ENCODE data around the gene SEPTIN14. TPM values are rescaled to one million over a fixed set of nuclear protein-coding genes. Genes with fewer than 3 reads are reported as not detected.
A peak's percentile ranks its signal among the peaks of the same experiment; 100 is the strongest.
"Not testable (repeated sequence)": the region's sequence is repeated elsewhere in the genome, so short reads cannot be mapped to it uniquely, and the experiment has no call there.

The SEPTIN14 gene
- total RNA-seq, 1 experiment from 2014 or later = not detected

DNA sequence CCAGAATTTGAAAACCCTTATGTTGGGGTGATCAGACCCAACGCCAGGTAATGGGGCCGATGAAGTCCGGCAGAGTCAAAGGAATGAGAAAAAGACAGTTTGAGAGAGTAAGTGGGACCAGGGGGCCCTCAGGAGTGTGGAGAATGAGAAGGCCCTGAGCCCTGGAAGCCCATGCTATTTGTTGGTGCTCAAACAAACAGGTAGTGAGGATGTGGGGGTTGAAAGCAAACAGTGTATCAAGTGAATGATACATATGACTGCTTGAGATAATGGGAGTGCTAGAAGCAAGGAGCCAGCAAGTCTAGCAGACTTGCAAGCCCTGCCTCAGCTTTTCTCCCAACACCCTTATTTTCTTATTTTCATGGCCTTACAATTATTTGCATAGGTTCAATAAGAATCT lies 11.2 kb upstream of the SEPTIN14 start:
- in situ Hi-C loops (cut with HindIII; ENCODE audit: low pct_unique_long_range_greater_than_20kb, low sequenced_read_pairs) = no loop called here
- no TSS peak for BruUV-seq (replicated peaks)
- H3K36me3 ChIP-seq (ENCODE audit: control insufficient read depth, insufficient read depth, low read length) = no peaks in the 10 kb centered on the region
- H3K27me3 ChIP-seq (ENCODE audit: control insufficient read depth, insufficient read depth, low read length) = no peaks in the 10 kb centered on the region
- ChIA-PET CTCF (no interaction called here), POLR2A (no interaction called here)
- H3K9me3 ChIP-seq (ENCODE audit: control insufficient read depth, insufficient read depth, low read depth, low read length) = no peaks in the 10 kb centered on the region
- H3K27ac ChIP-seq (ENCODE audit: low read length) = no peak overlapping the region
- ATAC-seq (no peak), DNase-seq (ENCODE audit: low read depth, low spot score) (no peak)
- intact Hi-C loops (cut with micrococcal nuclease; ENCODE audit: unreplicated experiment) = no loop called here
- no peak for TF ChIP-seq TCF7L2 (IDR thresholded peaks at IDR 0.05; ENCODE audit: low read depth, low read length)
- TF ChIP-seq, protein P1, sequence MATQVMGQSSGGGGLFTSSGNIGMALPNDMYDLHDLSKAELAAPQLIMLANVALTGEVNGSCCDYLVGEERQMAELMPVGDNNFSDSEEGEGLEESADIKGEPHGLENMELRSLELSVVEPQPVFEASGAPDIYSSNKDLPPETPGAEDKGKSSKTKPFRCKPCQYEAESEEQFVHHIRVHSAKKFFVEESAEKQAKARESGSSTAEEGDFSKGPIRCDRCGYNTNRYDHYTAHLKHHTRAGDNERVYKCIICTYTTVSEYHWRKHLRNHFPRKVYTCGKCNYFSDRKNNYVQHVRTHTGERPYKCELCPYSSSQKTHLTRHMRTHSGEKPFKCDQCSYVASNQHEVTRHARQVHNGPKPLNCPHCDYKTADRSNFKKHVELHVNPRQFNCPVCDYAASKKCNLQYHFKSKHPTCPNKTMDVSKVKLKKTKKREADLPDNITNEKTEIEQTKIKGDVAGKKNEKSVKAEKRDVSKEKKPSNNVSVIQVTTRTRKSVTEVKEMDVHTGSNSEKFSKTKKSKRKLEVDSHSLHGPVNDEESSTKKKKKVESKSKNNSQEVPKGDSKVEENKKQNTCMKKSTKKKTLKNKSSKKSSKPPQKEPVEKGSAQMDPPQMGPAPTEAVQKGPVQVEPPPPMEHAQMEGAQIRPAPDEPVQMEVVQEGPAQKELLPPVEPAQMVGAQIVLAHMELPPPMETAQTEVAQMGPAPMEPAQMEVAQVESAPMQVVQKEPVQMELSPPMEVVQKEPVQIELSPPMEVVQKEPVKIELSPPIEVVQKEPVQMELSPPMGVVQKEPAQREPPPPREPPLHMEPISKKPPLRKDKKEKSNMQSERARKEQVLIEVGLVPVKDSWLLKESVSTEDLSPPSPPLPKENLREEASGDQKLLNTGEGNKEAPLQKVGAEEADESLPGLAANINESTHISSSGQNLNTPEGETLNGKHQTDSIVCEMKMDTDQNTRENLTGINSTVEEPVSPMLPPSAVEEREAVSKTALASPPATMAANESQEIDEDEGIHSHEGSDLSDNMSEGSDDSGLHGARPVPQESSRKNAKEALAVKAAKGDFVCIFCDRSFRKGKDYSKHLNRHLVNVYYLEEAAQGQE (IDR thresholded peaks at IDR 0.05; ENCODE audit: insufficient read depth in 1 of 2, low read depth in 2 of 2, low read length in 1 of 2) = no peak
- TF ChIP-seq SIN3A (IDR thresholded peaks at IDR 0.05; ENCODE audit: borderline replicate concordance, insufficient read depth, low read depth, low read length) = no peak
- TF ChIP-seq POLR2AphosphoS5 (IDR thresholded peaks at IDR 0.05; ENCODE audit: low read depth, low read length) = no peak
- TF ChIP-seq, protein P2, sequence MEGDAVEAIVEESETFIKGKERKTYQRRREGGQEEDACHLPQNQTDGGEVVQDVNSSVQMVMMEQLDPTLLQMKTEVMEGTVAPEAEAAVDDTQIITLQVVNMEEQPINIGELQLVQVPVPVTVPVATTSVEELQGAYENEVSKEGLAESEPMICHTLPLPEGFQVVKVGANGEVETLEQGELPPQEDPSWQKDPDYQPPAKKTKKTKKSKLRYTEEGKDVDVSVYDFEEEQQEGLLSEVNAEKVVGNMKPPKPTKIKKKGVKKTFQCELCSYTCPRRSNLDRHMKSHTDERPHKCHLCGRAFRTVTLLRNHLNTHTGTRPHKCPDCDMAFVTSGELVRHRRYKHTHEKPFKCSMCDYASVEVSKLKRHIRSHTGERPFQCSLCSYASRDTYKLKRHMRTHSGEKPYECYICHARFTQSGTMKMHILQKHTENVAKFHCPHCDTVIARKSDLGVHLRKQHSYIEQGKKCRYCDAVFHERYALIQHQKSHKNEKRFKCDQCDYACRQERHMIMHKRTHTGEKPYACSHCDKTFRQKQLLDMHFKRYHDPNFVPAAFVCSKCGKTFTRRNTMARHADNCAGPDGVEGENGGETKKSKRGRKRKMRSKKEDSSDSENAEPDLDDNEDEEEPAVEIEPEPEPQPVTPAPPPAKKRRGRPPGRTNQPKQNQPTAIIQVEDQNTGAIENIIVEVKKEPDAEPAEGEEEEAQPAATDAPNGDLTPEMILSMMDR (IDR thresholded peaks at IDR 0.05) = no peak
- H3K4me1 ChIP-seq (ENCODE audit: control insufficient read depth, insufficient read depth, low read length) = no peaks in the 10 kb centered on the region
- no peak overlapping the region for H3K4me3 ChIP-seq (ENCODE audit: low read depth in 2 of 2, low read length in 2 of 2)

DNA sequence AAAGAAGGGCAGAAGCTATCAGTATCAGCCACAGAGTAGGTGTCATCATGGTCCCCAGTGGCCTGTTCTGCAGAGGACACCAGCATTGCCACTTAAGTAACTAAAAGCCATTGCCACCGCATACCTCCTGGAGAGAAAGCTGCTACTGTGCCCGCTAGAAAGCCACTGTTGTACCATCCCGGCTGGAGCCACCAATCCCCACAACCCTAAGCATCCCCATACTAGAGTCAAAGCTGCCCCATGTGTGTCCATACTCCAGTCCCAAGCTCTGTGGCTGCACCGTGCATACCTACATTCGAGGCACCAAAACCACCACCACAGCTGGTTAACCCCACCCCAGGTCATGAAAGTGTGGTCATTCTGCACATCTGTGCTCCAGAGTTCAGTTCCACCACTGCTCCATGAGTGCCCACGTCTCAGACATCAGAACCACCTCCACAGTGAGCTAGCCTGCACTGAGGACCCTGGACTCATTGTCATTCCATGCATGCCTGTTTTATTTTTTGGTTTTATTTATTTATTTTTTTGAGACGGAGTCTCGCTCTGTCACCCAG lies 9.5 kb upstream of the SEPTIN14 start:
- ChIA-PET POLR2A (no interaction called here), CTCF (no interaction called here)
- in situ Hi-C loops (cut with HindIII; ENCODE audit: low pct_unique_long_range_greater_than_20kb, low sequenced_read_pairs) = no loop called here
- Histone ChIP-seq H3K36me3 (ENCODE audit: control insufficient read depth, insufficient read depth, low read length) (no peaks in the 10 kb centered on the region), H3K27ac (ENCODE audit: low read length) (no peak overlapping the region), H3K4me3 (ENCODE audit: low read depth in 2 of 2, low read length in 2 of 2) (no peak overlapping the region), H3K9me3 (ENCODE audit: control insufficient read depth, insufficient read depth, low read depth, low read length) (no peaks in the 10 kb centered on the region), H3K27me3 (ENCODE audit: control insufficient read depth, insufficient read depth, low read length) (no peaks in the 10 kb centered on the region), H3K4me1 (ENCODE audit: control insufficient read depth, insufficient read depth, low read length) (no peaks in the 10 kb centered on the region)
- 0 out of 2 replicates have a peak, but pooled peaks have one; percentile 53 for ATAC-seq
- TF ChIP-seq, protein P2 (IDR thresholded peaks at IDR 0.05) = no peak
- no peak for DNase-seq (ENCODE audit: low read depth, low spot score)
- intact Hi-C loops (cut with micrococcal nuclease; ENCODE audit: unreplicated experiment) = no loop called here
- no TSS peak for BruUV-seq (replicated peaks)

DNA sequence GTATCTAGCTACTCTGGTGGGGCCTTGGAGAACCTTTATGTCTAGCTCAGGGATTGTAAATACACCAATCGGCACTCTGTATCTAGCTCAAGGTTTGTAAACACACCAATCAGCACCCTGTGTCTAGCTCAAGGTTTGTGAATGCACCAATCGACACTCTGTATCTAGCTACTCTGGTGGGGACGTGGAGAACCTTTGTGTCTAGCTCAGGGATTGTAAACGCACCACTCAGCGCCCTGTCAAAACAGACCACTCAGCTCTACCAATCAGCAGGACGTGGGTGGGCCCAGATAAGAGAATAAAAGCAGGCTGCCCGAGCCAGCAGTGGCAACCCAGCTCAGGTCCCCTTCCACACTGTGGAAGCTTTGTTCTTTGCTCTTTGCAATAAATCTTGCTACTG lies 6.4 kb upstream of the SEPTIN14 start:
- H3K27ac ChIP-seq (ENCODE audit: low read length); in situ Hi-C loops (cut with HindIII; ENCODE audit: low pct_unique_long_range_greater_than_20kb, low sequenced_read_pairs); H3K4me1 ChIP-seq (ENCODE audit: control insufficient read depth, insufficient read depth, low read length); ATAC-seq; DNase-seq (ENCODE audit: low read depth, low spot score); POLR2A ChIA-PET; intact Hi-C loops (cut with micrococcal nuclease; ENCODE audit: unreplicated experiment); H3K9me3 ChIP-seq (ENCODE audit: control insufficient read depth, insufficient read depth, low read depth, low read length); H3K4me3 ChIP-seq (ENCODE audit: low read depth in 2 of 2, low read length in 2 of 2); BruUV-seq (replicated peaks); H3K36me3 ChIP-seq (ENCODE audit: control insufficient read depth, insufficient read depth, low read length); H3K27me3 ChIP-seq (ENCODE audit: control insufficient read depth, insufficient read depth, low read length): not testable (repeated sequence)
- CTCF ChIA-PET = interaction anchor here (0.6 kb wide), 1 partner anchor 92 kb away, joined by 6 read pairs; no protein-coding TSS in a partner anchor

DNA sequence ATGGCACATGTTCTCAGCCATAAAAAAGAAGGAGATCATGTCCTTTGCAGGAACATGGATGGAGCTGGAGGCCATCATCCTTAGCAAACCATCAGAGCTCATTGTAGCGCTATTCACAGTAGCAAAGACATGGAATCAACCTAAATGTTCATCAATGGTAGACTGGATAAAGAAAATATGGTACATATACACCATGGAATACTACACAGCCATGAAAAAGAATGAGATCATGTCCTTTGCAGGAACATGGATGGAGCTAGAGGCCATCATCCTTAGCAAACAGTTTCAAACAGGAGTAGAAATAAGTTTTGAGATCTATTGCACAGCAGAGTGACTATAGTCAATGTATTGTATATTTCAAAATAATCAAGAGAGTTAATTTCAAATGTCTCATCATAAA lies 17.4 kb downstream of the SEPTIN14 start:
- H3K9me3 ChIP-seq (ENCODE audit: control insufficient read depth, insufficient read depth, low read depth, low read length); POLR2A ChIA-PET; ATAC-seq; in situ Hi-C loops (cut with HindIII; ENCODE audit: low pct_unique_long_range_greater_than_20kb, low sequenced_read_pairs); H3K4me3 ChIP-seq (ENCODE audit: low read depth in 2 of 2, low read length in 2 of 2); DNase-seq (ENCODE audit: low read depth, low spot score); H3K27me3 ChIP-seq (ENCODE audit: control insufficient read depth, insufficient read depth, low read length); H3K36me3 ChIP-seq (ENCODE audit: control insufficient read depth, insufficient read depth, low read length); H3K27ac ChIP-seq (ENCODE audit: low read length); H3K4me1 ChIP-seq (ENCODE audit: control insufficient read depth, insufficient read depth, low read length); CTCF ChIA-PET; BruUV-seq (replicated peaks): not testable (repeated sequence)
- intact Hi-C loops (cut with micrococcal nuclease; ENCODE audit: unreplicated experiment) = loop anchor here (10.0 kb wide), 1 partner anchor 90 kb away; no protein-coding TSS in a partner anchor

Measured in Panc1 (cell line).